Gastroesophageal sphincter (tissue), 3 donors: Measurements from ENCODE around the gene CACNA1D.

Experiments used
- CTCF ChIP-seq, 4 experiments: fragments of 200-600 bp in 2 of 4; fragments of 450-650 bp in 2 of 4; sonication (generic) in 1 of 4; IDR thresholded peaks; one replicate each; pipeline ENCODE4 v1.5.1; 2017 to 2019; ENCODE audit warnings: antibody characterized with exemption in 4 of 4, mild to moderate bottlenecking in 2 of 4, moderate library complexity in 2 of 4
- EP300 ChIP-seq: sonication (generic); formaldehyde crosslinking; IDR thresholded peaks from one replicate; pipeline ENCODE4 v1.6.1; 2017; ENCODE audit warnings: antibody characterized with exemption, mild to moderate bottlenecking
- POLR2AphosphoS5 ChIP-seq: sonication (generic); formaldehyde crosslinking; IDR thresholded peaks from one replicate; pipeline ENCODE4 v1.6.1; 2017; ENCODE audit warnings: antibody characterized with exemption

- TF ChIP-seq CTCF (IDR thresholded peaks at IDR 0.05): no peak
- no peak for TF ChIP-seq POLR2AphosphoS5
- TF ChIP-seq EP300: no peak
Measured at GRCh38 chr3:53671192-53671960, 177.0 kb downstream of the CACNA1D start.
